H9 (cell line): ENCODE measurements around the gene FA2H. TPM values are rescaled to one million over a fixed set of nuclear protein-coding genes. Genes with fewer than 3 reads are reported as not detected.

ENCODE experiments used
- DNase-seq: peaks from one replicate; pipeline ENCODE4 v3.0.0-alpha.2; 2017
- H2AFZ ChIP-seq: one replicate; pipeline ENCODE4 v1.6.1; 2013; ENCODE audit warnings: mild to moderate bottlenecking, low read length, control low read depth, moderate library complexity
- H2AK5ac ChIP-seq: 2 replicates; pipeline ENCODE4 v1.6.1; 2013; ENCODE audit warnings: low read length, control low read depth, mixed read lengths; ENCODE audit not compliant: insufficient read length
- H2BK120ac ChIP-seq: one replicate; pipeline ENCODE4 v1.6.1; 2013; ENCODE audit warnings: low read depth, mild to moderate bottlenecking, low read length, control low read depth, inconsistent platforms; ENCODE audit not compliant: poor library complexity, severe bottlenecking
- H2BK12ac ChIP-seq: 2 replicates; pipeline ENCODE4 v1.6.1; 2013; ENCODE audit warnings: low read length, control low read depth, mixed read lengths, low read depth; ENCODE audit not compliant: insufficient read length
- H2BK15ac ChIP-seq: 2 replicates; pipeline ENCODE4 v1.6.1; 2013; ENCODE audit warnings: low read depth, low read length, control low read depth
- H2BK20ac ChIP-seq: one replicate; pipeline ENCODE4 v1.6.1; 2013; ENCODE audit warnings: low read depth, mild to moderate bottlenecking, low read length, control low read depth, inconsistent platforms; ENCODE audit not compliant: poor library complexity, severe bottlenecking
- H2BK5ac ChIP-seq: 2 replicates; pipeline ENCODE4 v1.6.1; 2013; ENCODE audit warnings: low read length, control low read depth, mixed read lengths; ENCODE audit not compliant: insufficient read length
- H3K14ac ChIP-seq: 2 replicates; pipeline ENCODE4 v1.6.1; 2013; ENCODE audit warnings: low read length, control low read depth; ENCODE audit not compliant: insufficient read depth
- H3K18ac ChIP-seq: 2 replicates; pipeline ENCODE4 v1.6.1; 2013; ENCODE audit warnings: low read depth, mild to moderate bottlenecking, mixed read lengths, low read length, control low read depth; ENCODE audit not compliant: insufficient read length
- H3K23ac ChIP-seq: 2 replicates; pipeline ENCODE4 v1.6.1; 2013; ENCODE audit warnings: low read length, control low read depth, mixed read lengths, low read depth; ENCODE audit not compliant: insufficient read length
- H3K23me2 ChIP-seq: 2 replicates; pipeline ENCODE4 v1.6.1; 2013; ENCODE audit warnings: low read depth, mild to moderate bottlenecking, mixed read lengths, low read length, control low read depth; ENCODE audit not compliant: insufficient read length, poor library complexity, severe bottlenecking
- H3K27ac ChIP-seq: 2 replicates; pipeline ENCODE4 v1.5.1; 2013; ENCODE audit warnings: low read length, control low read depth, mixed read lengths, low read depth; ENCODE audit not compliant: insufficient read length
- H3K27me3 ChIP-seq: 2 replicates; pipeline ENCODE4 v1.6.1; 2013; ENCODE audit warnings: low read length, control low read depth, inconsistent platforms; ENCODE audit not compliant: insufficient read depth
- H3K4ac ChIP-seq: 2 replicates; pipeline ENCODE4 v1.6.1; 2013; ENCODE audit warnings: low read depth, mild to moderate bottlenecking, control low read depth, inconsistent platforms, low read length, moderate library complexity
- H3K4me1 ChIP-seq: 2 replicates; pipeline ENCODE4 v1.6.1; 2013; ENCODE audit warnings: low read length, control low read depth, inconsistent platforms; ENCODE audit not compliant: insufficient read depth
- H3K4me2 ChIP-seq: 2 replicates; pipeline ENCODE4 v1.6.1; 2013; ENCODE audit warnings: low read length, control low read depth, mixed read lengths; ENCODE audit not compliant: insufficient read length, insufficient read depth
- H3K56ac ChIP-seq: 2 replicates; pipeline ENCODE4 v1.6.1; 2013; ENCODE audit warnings: low read depth, mild to moderate bottlenecking, mixed read lengths, low read length, control low read depth; ENCODE audit not compliant: insufficient read length
- H3K79me1 ChIP-seq: 2 replicates; pipeline ENCODE4 v1.6.1; 2013; ENCODE audit warnings: low read depth, mild to moderate bottlenecking, moderate library complexity, low read length, control low read depth, inconsistent platforms; ENCODE audit not compliant: insufficient read depth, poor library complexity, severe bottlenecking
- H3K79me2 ChIP-seq: 2 replicates; pipeline ENCODE4 v1.6.1; 2013; ENCODE audit warnings: low read length, control low read depth, inconsistent platforms; ENCODE audit not compliant: insufficient read depth
- H3K9ac ChIP-seq: 2 replicates; pipeline ENCODE4 v1.6.1; 2013; ENCODE audit warnings: low read length, control low read depth, mixed read lengths; ENCODE audit not compliant: insufficient read length; ENCODE audit errors: extremely low read depth
- H3K9me3 ChIP-seq: one replicate; pipeline ENCODE4 v1.6.1; 2013; ENCODE audit warnings: low read depth, low read length, inconsistent platforms; ENCODE audit not compliant: control insufficient read depth
- H3T11ph ChIP-seq: one replicate; pipeline ENCODE4 v1.6.1; 2013; ENCODE audit warnings: mild to moderate bottlenecking, low read length, control low read depth, inconsistent platforms
- H4K20me1 ChIP-seq: one replicate; pipeline ENCODE4 v1.6.1; 2013; ENCODE audit not compliant: control insufficient read depth, insufficient read length, insufficient read depth
- H4K5ac ChIP-seq: 2 replicates; pipeline ENCODE4 v1.6.1; 2013; ENCODE audit warnings: low read depth, mild to moderate bottlenecking, mixed read lengths, low read length, control low read depth; ENCODE audit not compliant: insufficient read length
- H4K8ac ChIP-seq: replicated peaks from 2 replicates; pipeline ENCODE4 v1.6.1; 2013; ENCODE audit warnings: low read length, control low read depth, mixed read lengths, low read depth; ENCODE audit not compliant: insufficient read length
- H4K91ac ChIP-seq: 2 replicates; pipeline ENCODE4 v1.6.1; 2013; ENCODE audit warnings: low read depth, mild to moderate bottlenecking, moderate library complexity, mixed read lengths, low read length, control low read depth; ENCODE audit not compliant: insufficient read length
- H3K27ac Mint-ChIP-seq, 3 experiments: 2 replicates in 2 of 3; 3 replicates in 1 of 3; pipeline ENCODE4 v1.8.0; 2020 to 2021; ENCODE audit warnings: mixed read lengths in 3 of 3, mild to moderate bottlenecking in 1 of 3, moderate library complexity in 1 of 3
- H3K27me3 Mint-ChIP-seq: 2 replicates; pipeline ENCODE4 v1.8.0; 2021; ENCODE audit warnings: low read depth, mild to moderate bottlenecking, moderate library complexity, mixed read lengths
- H3K36me3 Mint-ChIP-seq, 3 experiments: 2 replicates in 2 of 3; 3 replicates in 1 of 3; pipeline ENCODE4 v1.8.0; 2020 to 2021; ENCODE audit warnings: low read depth in 3 of 3, mixed read lengths in 3 of 3; ENCODE audit not compliant: insufficient read depth in 1 of 3
- H3K4me1 Mint-ChIP-seq, 2 experiments: 2 replicates each; pipeline ENCODE4 v1.8.0; 2020; ENCODE audit warnings: mixed read lengths in 2 of 2
- H3K4me3 Mint-ChIP-seq, 2 experiments: 2 replicates in 1 of 2; 3 replicates in 1 of 2; pipeline ENCODE4 v1.8.0; 2020 to 2021; ENCODE audit warnings: mild to moderate bottlenecking in 2 of 2, mixed read lengths in 2 of 2, moderate library complexity in 1 of 2
- H3K9me3 Mint-ChIP-seq, 2 experiments: 2 replicates in 1 of 2; 3 replicates in 1 of 2; pipeline ENCODE4 v1.8.0; 2020; ENCODE audit warnings: mild to moderate bottlenecking in 2 of 2, mixed read lengths in 2 of 2, moderate library complexity in 1 of 2
- WGBS: extraction: QIAGEN DNeasy Blood & Tissue Kit; methylation state at CpG from one replicate; pipeline ENCODE4 v1.1.7; 2013; ENCODE audit warnings: missing lambda C conversion rate, low lambda C conversion rate, mixed read lengths; ENCODE audit not compliant: insufficient read length; ENCODE audit errors: extremely low coverage; 5-methylcytosine and 5-hydroxymethylcytosine counted together
- total RNA-seq: library from RNA; stranded (reverse); gene quantifications from 2 replicates; pipeline ENCODE4 v1.2.1, GENCODE V29; 2021
- TF ChIP-seq, protein P1 (sequence below): fragments of 200-600 bp; sonication (generic); conservative IDR thresholded peaks from 3 replicates; pipeline ENCODE4 v1.8.0; 2021; ENCODE audit warnings: antibody characterized with exemption, mild to moderate bottlenecking

Gene FA2H
- total RNA-seq, 1 experiment from 2014 or later = 25.1 TPM

DNA sequence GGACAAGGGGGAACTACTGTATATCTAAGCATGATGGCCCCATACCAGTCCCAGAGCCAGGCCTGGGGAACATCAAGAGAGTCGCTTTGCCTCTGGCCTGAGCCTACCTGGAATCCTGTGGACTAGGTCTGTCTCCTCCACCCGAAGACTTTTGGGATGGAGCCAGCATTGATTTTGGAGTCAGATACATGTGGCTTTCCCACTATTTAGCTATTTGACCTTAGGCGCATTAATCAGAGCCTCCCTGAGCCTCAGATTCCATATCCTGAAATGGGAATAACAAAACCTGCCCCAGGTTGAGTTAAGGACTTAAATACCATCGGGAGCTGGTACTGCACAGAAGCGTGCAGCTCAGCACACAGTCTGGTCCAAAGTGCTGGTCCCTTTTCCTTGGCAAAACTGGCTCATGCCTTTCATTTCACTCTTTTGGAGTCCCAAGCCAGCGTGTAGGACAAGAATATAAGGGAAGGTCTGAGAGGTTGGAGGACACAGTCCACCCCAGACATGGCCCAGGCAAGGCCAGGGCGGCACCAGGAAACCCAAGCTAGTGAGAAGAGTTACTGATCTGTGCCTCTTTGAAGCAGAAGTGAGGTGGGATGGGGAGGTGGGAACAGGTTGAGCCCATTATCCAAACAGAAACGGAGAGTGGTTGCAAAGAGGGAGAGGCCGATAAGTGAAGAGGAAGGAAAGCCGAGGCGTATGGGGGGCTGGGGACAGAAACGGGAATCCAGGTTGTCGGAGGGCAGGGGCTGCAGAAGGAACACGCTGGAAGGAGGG is 986 bp downstream of the FA2H start:
- no peak overlapping the region for H3K18ac ChIP-seq
- H3K9me3 Mint-ChIP-seq = no peaks in the 10 kb centered on the region
- H3K4me2 ChIP-seq = peak overlapping the region; percentile 73
- H3T11ph ChIP-seq = no peak overlapping the region
- 0 out of 7 replicates have a peak overlapping the region, but pooled peaks of 1 of the 3 experiments have one; percentile 41 for H3K27ac Mint-ChIP-seq
- H3K27ac ChIP-seq = no peak overlapping the region
- peak overlapping the region; percentile 77 to 80 for H3K4me3 Mint-ChIP-seq
- no peak overlapping the region for H2AFZ ChIP-seq
- H3K9ac ChIP-seq = no peak overlapping the region
- no CpG with 5 or more reads among the region's 14 CpGs for WGBS
- peaks cover 0 to 2% (median 0%) of the 10 kb centered on the region in 3 experiments; a peak in 1 of 7 replicates for H3K36me3 Mint-ChIP-seq
- DNase-seq = no peak
- no peak overlapping the region for H4K91ac ChIP-seq
- H3K56ac ChIP-seq = no peak overlapping the region
- H2BK15ac ChIP-seq = no peak overlapping the region
- H4K5ac ChIP-seq = no peak overlapping the region
- H3K14ac ChIP-seq = peak overlapping the region; percentile 46; the same call in 1 of the 2 replicates
- H2BK20ac ChIP-seq = no peak overlapping the region
- H3K79me1 ChIP-seq = no peaks in the 10 kb centered on the region
- peaks cover 5% of the 10 kb centered on the region; the same call in 1 of the 2 replicates for H3K27me3 ChIP-seq
- no peaks in the 10 kb centered on the region for H3K9me3 ChIP-seq
- no peak overlapping the region for H4K8ac ChIP-seq
- H3K79me2 ChIP-seq = no peaks in the 10 kb centered on the region
- no peak overlapping the region for H3K4ac ChIP-seq
- H3K4me1 Mint-ChIP-seq = peaks cover 10 to 23% of the 10 kb centered on the region in 2 experiments
- peaks cover 22% of the 10 kb centered on the region for H3K27me3 Mint-ChIP-seq
- H4K20me1 ChIP-seq = no peaks in the 10 kb centered on the region
- H2BK12ac ChIP-seq = no peak overlapping the region
- no peak overlapping the region for H2AK5ac ChIP-seq
- no peak overlapping the region for H2BK5ac ChIP-seq
- peaks cover 8% of the 10 kb centered on the region for H3K23me2 ChIP-seq
- H3K4me1 ChIP-seq = no peaks in the 10 kb centered on the region
- TF ChIP-seq, protein P1, sequence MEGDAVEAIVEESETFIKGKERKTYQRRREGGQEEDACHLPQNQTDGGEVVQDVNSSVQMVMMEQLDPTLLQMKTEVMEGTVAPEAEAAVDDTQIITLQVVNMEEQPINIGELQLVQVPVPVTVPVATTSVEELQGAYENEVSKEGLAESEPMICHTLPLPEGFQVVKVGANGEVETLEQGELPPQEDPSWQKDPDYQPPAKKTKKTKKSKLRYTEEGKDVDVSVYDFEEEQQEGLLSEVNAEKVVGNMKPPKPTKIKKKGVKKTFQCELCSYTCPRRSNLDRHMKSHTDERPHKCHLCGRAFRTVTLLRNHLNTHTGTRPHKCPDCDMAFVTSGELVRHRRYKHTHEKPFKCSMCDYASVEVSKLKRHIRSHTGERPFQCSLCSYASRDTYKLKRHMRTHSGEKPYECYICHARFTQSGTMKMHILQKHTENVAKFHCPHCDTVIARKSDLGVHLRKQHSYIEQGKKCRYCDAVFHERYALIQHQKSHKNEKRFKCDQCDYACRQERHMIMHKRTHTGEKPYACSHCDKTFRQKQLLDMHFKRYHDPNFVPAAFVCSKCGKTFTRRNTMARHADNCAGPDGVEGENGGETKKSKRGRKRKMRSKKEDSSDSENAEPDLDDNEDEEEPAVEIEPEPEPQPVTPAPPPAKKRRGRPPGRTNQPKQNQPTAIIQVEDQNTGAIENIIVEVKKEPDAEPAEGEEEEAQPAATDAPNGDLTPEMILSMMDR = no peak
- H3K23ac ChIP-seq = no peak overlapping the region
- no peak overlapping the region for H2BK120ac ChIP-seq
